Measurements from ENCODE around the gene ZNF581. TPM values are rescaled to one million over a fixed set of nuclear protein-coding genes. Genes with fewer than 3 reads are reported as not detected.

The ZNF581 gene
- polyA plus RNA-seq, 3 donors: 25.1 to 31.6 (median 29.4) TPM

GRCh38 chr19:55621673-55622231 is 21.7 kb upstream of the ZNF581 start:
- 95% methylated on average over 37 of the region's 55 CpGs for WGBS (ENCODE audit: insufficient coverage)
- Histone ChIP-seq H4K20me1 (ENCODE audit: insufficient read depth, low read length) (no peaks in the 10 kb centered on the region), H3K4me3 (replicated peaks in 1 of 3; ENCODE audit: low read depth in 2 of 3, low read length in 3 of 3) (no peak overlapping the region), H2AFZ (ENCODE audit: insufficient read depth, low read depth, low read length, poor library complexity, severe bottlenecking) (no peak overlapping the region), H3K27ac (ENCODE audit: low read depth in 1 of 2, low read length in 2 of 2) (peak overlapping the region; percentile 83 to 84), H3K9me3 (replicated peaks in 1 of 2; ENCODE audit: control insufficient read depth in 1 of 2, insufficient read depth in 1 of 2, low read length in 2 of 2) (no peaks in the 10 kb centered on the region), H3K9ac (ENCODE audit: insufficient read depth, low read length, poor library complexity, severe bottlenecking) (no peak overlapping the region), H3K4me1 (ENCODE audit: control insufficient read depth in 1 of 2, insufficient read depth in 2 of 2, low read length in 2 of 2) (peaks cover 64 to 76% of the 10 kb centered on the region in 2 donors), H3K36me3 (replicated peaks in 1 of 2; ENCODE audit: control insufficient read depth in 1 of 2, insufficient read depth in 2 of 2, low read length in 2 of 2) (peaks cover 7 to 8% of the 10 kb centered on the region in 2 donors), H3K79me2 (ENCODE audit: insufficient read depth, low read length) (peaks cover 17% of the 10 kb centered on the region), H3K27me3 (ENCODE audit: control insufficient read depth in 2 of 2, insufficient read depth in 2 of 2, low read length in 2 of 2) (no peaks in the 10 kb centered on the region), H3K4me2 (replicated peaks; ENCODE audit: extremely low read depth, low read length, poor library complexity, severe bottlenecking) (peak overlapping the region; percentile 71)
- no peak for TF ChIP-seq CTCF (IDR thresholded peaks at IDR 0.05)
- peak overlapping the region in 4 of 7 donors; percentile 89 to 97 (median 93) for H3K27ac Mint-ChIP-seq
- H3K4me1 Mint-ChIP-seq: peaks cover 62% of the 10 kb centered on the region
- peaks cover 16 to 26% of the 10 kb centered on the region in 2 donors for H3K36me3 Mint-ChIP-seq
- H3K27me3 Mint-ChIP-seq (ENCODE audit: low read depth in 3 of 3): peaks cover 0 to 8% (median 1%) of the 10 kb centered on the region in 3 donors
- no peak overlapping the region for H3K4me3 Mint-ChIP-seq
- no peak for DNase-seq
- H3K9me3 Mint-ChIP-seq: peaks cover 0 to 4% (median 0%) of the 10 kb centered on the region in 7 donors
- intact Hi-C loops (cut with micrococcal nuclease): loop anchor here (2.0 to 5.0 kb wide), 2 partner anchors 15 to 34 kb away; no protein-coding TSS in a partner anchor

GRCh38 chr19:55622242-55622969 is 21.0 kb upstream of the ZNF581 start:
- Histone ChIP-seq H3K9ac (ENCODE audit: insufficient read depth, low read length, poor library complexity, severe bottlenecking) (no peak overlapping the region), H3K27ac (ENCODE audit: low read depth in 1 of 2, low read length in 2 of 2) (no peak overlapping the region), H4K20me1 (ENCODE audit: insufficient read depth, low read length) (no peaks in the 10 kb centered on the region), H3K4me3 (replicated peaks in 1 of 3; ENCODE audit: low read depth in 2 of 3, low read length in 3 of 3) (no peak overlapping the region), H3K27me3 (ENCODE audit: control insufficient read depth in 2 of 2, insufficient read depth in 2 of 2, low read length in 2 of 2) (no peaks in the 10 kb centered on the region), H2AFZ (ENCODE audit: insufficient read depth, low read depth, low read length, poor library complexity, severe bottlenecking) (no peak overlapping the region), H3K4me2 (replicated peaks; ENCODE audit: extremely low read depth, low read length, poor library complexity, severe bottlenecking) (no peak overlapping the region), H3K4me1 (ENCODE audit: control insufficient read depth in 1 of 2, insufficient read depth in 2 of 2, low read length in 2 of 2) (peaks cover 64 to 74% of the 10 kb centered on the region in 2 donors), H3K79me2 (ENCODE audit: insufficient read depth, low read length) (peaks cover 17% of the 10 kb centered on the region), H3K36me3 (replicated peaks in 1 of 2; ENCODE audit: control insufficient read depth in 1 of 2, insufficient read depth in 2 of 2, low read length in 2 of 2) (peaks cover 3% of the 10 kb centered on the region in 2 donors), H3K9me3 (replicated peaks in 1 of 2; ENCODE audit: control insufficient read depth in 1 of 2, insufficient read depth in 1 of 2, low read length in 2 of 2) (no peaks in the 10 kb centered on the region)
- intact Hi-C loops (cut with micrococcal nuclease): loop anchor here in 1 of 2 donors (5.0 kb wide), 1 partner anchor 35 kb away; no protein-coding TSS in a partner anchor
- WGBS (ENCODE audit: insufficient coverage): 97% methylated on average over 35 of the region's 40 CpGs
- peak overlapping the region in 3 of 7 donors; percentile 30 to 95 (median 41) for H3K27ac Mint-ChIP-seq
- DNase-seq: no peak
- H3K4me1 Mint-ChIP-seq: peaks cover 60% of the 10 kb centered on the region
- no peak for TF ChIP-seq CTCF (IDR thresholded peaks at IDR 0.05)
- peaks cover 0 to 4% (median 0%) of the 10 kb centered on the region in 7 donors for H3K9me3 Mint-ChIP-seq
- peaks cover 10 to 20% of the 10 kb centered on the region in 2 donors for H3K36me3 Mint-ChIP-seq
- H3K27me3 Mint-ChIP-seq (ENCODE audit: low read depth in 3 of 3): peaks cover 0 to 8% (median 1%) of the 10 kb centered on the region in 3 donors
- no peak overlapping the region for H3K4me3 Mint-ChIP-seq

All from CD14-positive monocyte (primary cell).